Right forelimb (tissue), 1 donor: ENCODE measurements around the gene ING4.

Source experiments
- DNase-seq: peaks from one replicate; pipeline ENCODE4 v3.0.0-alpha.2; 2018

Gene ING4

GRCh38 chr12:6605421-6606330 is 57.2 kb downstream of the ING4 start:
- DNase-seq: no peak

DNA sequence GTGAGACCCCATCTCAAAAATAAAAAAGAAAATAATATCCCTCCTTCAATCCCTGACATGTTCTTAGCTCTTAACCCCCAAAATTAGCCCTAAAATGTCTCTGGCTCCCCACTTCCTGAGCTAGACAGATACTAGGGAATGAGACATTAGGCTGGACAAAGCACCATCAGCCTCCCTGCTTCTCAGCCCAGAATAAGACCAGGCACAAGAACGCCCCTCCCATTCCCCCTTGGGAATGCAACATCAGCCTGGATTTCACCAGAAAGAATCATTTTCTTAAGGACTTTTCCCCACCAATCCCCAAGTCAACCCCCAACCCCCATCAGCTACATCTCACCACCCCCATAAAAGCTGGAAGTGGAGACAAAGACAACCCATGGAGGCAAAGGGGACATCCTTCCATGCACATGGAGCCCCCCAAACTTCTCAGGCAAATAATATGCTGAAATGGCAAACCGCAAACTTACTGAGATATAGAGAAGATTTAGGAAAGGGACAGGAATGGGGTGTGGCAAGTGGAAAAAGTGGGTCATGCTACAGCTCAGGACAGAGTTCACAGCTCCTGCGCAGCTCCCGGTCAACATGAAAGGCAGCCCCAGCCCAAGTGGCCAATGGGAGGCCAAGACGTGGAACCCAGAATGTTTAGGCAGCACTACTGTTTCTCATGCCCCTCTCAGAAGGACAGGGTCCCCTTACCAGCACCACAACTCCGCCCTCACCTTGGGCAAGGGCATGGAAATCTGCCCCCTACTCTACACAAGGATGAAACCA is 58.5 kb downstream of the ING4 start:
- DNase-seq: no peak

- DNase-seq: no peak
Observed at GRCh38 chr12:6603095-6603567, 59.8 kb downstream of the ING4 start.

DNA sequence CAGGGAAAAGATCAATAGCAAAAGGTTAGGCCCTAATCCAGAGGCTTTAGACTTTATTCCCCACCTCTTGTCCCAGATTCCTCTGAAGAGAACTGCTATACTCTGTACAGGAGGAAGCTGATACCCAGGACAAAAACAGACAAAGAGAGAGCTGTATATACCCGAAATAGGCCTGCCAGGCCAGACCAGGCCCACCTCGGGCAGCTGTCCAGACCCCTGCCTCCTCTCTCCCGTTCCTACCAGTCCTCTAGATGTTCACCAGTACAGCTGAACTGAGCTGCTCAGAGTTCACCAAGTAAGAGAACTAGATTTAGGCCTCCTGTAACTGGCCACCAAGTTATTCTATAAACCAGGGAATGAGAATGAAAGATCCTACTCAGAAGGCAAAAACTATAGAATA is 60.4 kb downstream of the ING4 start:
- no peak for DNase-seq
